ENCODE results near the gene INPP4B. TPM values are rescaled to one million over a fixed set of nuclear protein-coding genes. Genes with fewer than 3 reads are reported as not detected.

The INPP4B gene
- total and polyA plus RNA-seq, 7 donors, result 4.2 to 27.3 (median 17.2) TPM

DNA sequence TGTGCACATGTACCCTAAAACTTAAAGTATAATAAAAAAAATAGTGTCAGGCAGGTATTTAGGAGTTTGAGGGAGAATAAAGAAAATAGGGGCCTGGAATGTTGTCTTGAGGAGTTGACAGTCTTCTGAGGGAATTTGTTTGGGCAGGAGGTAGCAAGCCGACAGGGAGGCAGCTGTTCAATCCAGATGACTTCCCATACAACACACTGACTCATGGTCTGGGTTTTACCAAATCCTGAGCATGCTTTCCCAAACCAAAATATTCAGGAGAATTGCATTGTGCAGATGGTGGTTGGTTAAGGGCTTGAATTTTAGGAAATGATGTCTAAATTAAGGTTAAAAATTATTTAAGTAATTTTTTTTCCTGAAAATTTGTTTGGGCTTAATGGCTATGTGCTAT is 430.0 kb downstream of the INPP4B start:
- no peak overlapping the region for H3K27ac ChIP-seq
- no peak overlapping the region for H3K4me3 ChIP-seq
- no peaks in the 10 kb centered on the region for H3K27me3 ChIP-seq
- no peaks in the 10 kb centered on the region for H3K9me3 ChIP-seq
- WGBS, 2 donors, result 83 to 84% methylated on average over 1 of the region's 1 CpG
- no peaks in the 10 kb centered on the region for H3K36me3 ChIP-seq
- intact Hi-C loops (cut with DNase I), result no loop called here
- DNase-seq, result no peak
- H3K4me1 ChIP-seq, result no peaks in the 10 kb centered on the region
- TF ChIP-seq, protein P1, sequence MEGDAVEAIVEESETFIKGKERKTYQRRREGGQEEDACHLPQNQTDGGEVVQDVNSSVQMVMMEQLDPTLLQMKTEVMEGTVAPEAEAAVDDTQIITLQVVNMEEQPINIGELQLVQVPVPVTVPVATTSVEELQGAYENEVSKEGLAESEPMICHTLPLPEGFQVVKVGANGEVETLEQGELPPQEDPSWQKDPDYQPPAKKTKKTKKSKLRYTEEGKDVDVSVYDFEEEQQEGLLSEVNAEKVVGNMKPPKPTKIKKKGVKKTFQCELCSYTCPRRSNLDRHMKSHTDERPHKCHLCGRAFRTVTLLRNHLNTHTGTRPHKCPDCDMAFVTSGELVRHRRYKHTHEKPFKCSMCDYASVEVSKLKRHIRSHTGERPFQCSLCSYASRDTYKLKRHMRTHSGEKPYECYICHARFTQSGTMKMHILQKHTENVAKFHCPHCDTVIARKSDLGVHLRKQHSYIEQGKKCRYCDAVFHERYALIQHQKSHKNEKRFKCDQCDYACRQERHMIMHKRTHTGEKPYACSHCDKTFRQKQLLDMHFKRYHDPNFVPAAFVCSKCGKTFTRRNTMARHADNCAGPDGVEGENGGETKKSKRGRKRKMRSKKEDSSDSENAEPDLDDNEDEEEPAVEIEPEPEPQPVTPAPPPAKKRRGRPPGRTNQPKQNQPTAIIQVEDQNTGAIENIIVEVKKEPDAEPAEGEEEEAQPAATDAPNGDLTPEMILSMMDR (IDR thresholded peaks at IDR 0.05), result no peak
- no peak for TF ChIP-seq POLR2A (IDR thresholded peaks at IDR 0.05)
- TF ChIP-seq EP300 (IDR thresholded peaks at IDR 0.05), result no peak
- TF ChIP-seq POLR2AphosphoS5 (IDR thresholded peaks at IDR 0.05), result no peak

DNA sequence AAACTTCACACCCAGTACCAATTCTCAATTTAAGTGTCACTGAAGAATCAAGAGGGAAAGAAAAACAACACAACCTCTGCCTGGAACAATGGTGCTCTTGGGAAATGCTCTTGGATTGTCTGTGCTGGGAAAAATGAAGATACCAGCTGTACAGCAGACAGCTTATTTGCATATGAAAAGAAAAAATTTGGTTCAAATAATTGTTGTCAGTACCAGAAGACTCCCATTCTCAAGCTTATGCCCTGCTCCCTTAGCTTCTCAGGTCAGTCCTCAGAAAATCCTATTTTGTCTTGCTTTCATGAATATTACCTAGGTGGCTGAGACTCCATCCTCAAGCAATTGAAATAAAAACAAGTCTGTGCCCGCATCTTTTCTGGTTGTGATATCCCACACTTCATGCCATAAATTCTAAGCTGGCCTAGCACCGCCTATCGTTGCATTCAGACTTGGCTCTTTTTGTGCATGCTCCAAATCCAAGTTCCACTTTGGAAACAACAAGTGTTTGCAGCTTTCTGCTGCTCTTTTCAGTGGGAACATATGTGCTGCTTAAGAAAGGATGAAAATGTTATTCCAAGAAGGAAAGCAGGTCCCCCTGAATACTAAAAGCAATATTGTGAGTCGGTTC is 431.6 kb downstream of the INPP4B start:
- intact Hi-C loops (cut with DNase I), result no loop called here
- no peaks in the 10 kb centered on the region for H3K27me3 ChIP-seq
- DNase-seq, result no peak
- no peaks in the 10 kb centered on the region for H3K9me3 ChIP-seq
- no peak overlapping the region for H3K27ac ChIP-seq
- no peak overlapping the region for H3K4me3 ChIP-seq
- no peaks in the 10 kb centered on the region for H3K4me1 ChIP-seq
- 81 to 93% methylated on average over 4 of the region's 4 CpGs for WGBS, 2 donors
- TF ChIP-seq EP300 (IDR thresholded peaks at IDR 0.05) (no peak), POLR2A (IDR thresholded peaks at IDR 0.05) (no peak), POLR2AphosphoS5 (IDR thresholded peaks at IDR 0.05) (no peak)
- TF ChIP-seq, protein P1 (IDR thresholded peaks at IDR 0.05), result no peak
- H3K36me3 ChIP-seq, result no peaks in the 10 kb centered on the region

DNA sequence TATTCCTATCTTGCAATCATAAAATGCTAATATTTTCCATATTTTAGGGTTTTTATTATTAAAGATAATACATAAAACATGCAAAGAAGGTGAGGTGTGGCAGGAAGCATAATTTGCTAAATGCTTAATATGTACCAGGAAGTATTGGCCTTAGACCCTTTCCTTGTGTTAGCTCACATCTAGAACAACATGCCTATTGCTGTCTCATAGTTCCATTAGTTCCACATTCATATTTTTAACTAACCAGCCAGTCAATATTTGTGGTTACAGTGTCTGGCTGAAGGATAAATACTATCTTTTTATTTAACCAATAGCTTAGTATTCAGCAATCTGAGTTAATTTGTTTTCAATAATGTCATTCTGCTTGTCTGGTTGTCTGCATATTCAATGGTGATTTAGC is 432.6 kb downstream of the INPP4B start:
- no peak for TF ChIP-seq POLR2A (IDR thresholded peaks at IDR 0.05)
- TF ChIP-seq, protein P1 (IDR thresholded peaks at IDR 0.05), result no peak
- TF ChIP-seq POLR2AphosphoS5 (IDR thresholded peaks at IDR 0.05), result no peak
- no peak for TF ChIP-seq EP300 (IDR thresholded peaks at IDR 0.05)
- no peak overlapping the region for H3K27ac ChIP-seq
- no peaks in the 10 kb centered on the region for H3K4me1 ChIP-seq
- H3K9me3 ChIP-seq, result no peaks in the 10 kb centered on the region
- intact Hi-C loops (cut with DNase I), result no loop called here
- no peak for DNase-seq
- H3K4me3 ChIP-seq, result no peak overlapping the region
- no peaks in the 10 kb centered on the region for H3K27me3 ChIP-seq
- no peaks in the 10 kb centered on the region for H3K36me3 ChIP-seq

DNA sequence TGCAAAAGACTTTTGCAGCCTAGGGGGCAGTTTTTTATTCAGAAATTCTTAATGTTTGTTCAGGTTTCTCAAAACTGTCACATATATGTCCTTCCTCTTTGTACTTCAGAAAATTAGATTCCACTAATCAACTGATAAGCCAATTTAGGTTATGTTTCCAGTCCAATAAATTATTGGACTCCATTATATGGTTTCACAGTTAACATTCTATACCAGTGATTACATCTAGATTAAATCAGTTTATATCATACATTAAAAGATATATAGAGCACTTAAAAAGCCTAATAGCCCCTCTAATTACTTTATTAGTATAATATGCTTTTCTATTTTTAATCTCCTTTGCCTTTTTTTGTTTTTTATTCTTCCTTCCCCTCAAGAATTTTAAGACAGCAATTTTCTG is 434.1 kb downstream of the INPP4B start:
- no peak overlapping the region for H3K4me3 ChIP-seq
- intact Hi-C loops (cut with DNase I), result no loop called here
- no peak for DNase-seq
- H3K36me3 ChIP-seq, result no peaks in the 10 kb centered on the region
- no peaks in the 10 kb centered on the region for H3K9me3 ChIP-seq
- H3K27me3 ChIP-seq, result no peaks in the 10 kb centered on the region
- H3K27ac ChIP-seq, result no peak overlapping the region
- TF ChIP-seq POLR2A (IDR thresholded peaks at IDR 0.05), result no peak
- TF ChIP-seq, protein P1 (IDR thresholded peaks at IDR 0.05), result no peak
- TF ChIP-seq EP300 (IDR thresholded peaks at IDR 0.05), result no peak
- TF ChIP-seq POLR2AphosphoS5 (IDR thresholded peaks at IDR 0.05), result no peak
- H3K4me1 ChIP-seq, result no peaks in the 10 kb centered on the region

DNA sequence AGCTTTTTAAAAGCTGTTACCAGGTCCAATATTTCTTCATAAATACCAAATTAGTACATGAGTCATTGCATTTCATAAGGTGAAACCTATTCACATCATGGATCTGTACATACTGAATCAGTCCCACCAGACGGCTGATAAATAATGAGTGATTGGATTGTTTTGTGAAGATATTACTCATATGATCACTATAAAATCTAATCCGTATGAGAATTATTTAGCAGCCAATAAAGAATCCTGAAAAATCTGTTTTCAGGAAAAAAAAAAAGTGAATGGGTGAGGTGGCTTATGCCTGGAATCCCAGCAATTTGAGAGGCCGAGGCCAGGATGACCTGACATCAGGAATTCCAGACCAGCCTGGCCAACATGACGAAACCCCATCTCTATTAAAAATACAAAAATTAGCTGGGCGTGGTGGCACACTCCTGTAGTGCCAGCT is 438.1 kb downstream of the INPP4B start:
- Histone ChIP-seq H3K4me3 (no peak overlapping the region), H3K36me3 (no peaks in the 10 kb centered on the region), H3K9me3 (no peaks in the 10 kb centered on the region), H3K4me1 (peaks cover 0 to 21% (median 10%) of the 10 kb centered on the region in 4 donors), H3K27ac (no peak overlapping the region), H3K27me3 (no peaks in the 10 kb centered on the region)
- intact Hi-C loops (cut with DNase I), result no loop called here
- TF ChIP-seq, protein P1 (IDR thresholded peaks at IDR 0.05), result no peak
- TF ChIP-seq EP300 (IDR thresholded peaks at IDR 0.05), result no peak
- no peak for TF ChIP-seq POLR2AphosphoS5 (IDR thresholded peaks at IDR 0.05)
- TF ChIP-seq POLR2A (IDR thresholded peaks at IDR 0.05), result no peak
- WGBS, 2 donors, result 91 to 94% methylated on average over 5 of the region's 5 CpGs
- DNase-seq, result no peak
